ENCODE measurements around the gene ERC2. TPM values are rescaled to one million over a fixed set of nuclear protein-coding genes. Genes with fewer than 3 reads are reported as not detected.

Gene ERC2
- total RNA-seq, 3 donors from 2014 or later (not counting 1 experiment from before 2014, with no cell fraction given), result not detected

DNA sequence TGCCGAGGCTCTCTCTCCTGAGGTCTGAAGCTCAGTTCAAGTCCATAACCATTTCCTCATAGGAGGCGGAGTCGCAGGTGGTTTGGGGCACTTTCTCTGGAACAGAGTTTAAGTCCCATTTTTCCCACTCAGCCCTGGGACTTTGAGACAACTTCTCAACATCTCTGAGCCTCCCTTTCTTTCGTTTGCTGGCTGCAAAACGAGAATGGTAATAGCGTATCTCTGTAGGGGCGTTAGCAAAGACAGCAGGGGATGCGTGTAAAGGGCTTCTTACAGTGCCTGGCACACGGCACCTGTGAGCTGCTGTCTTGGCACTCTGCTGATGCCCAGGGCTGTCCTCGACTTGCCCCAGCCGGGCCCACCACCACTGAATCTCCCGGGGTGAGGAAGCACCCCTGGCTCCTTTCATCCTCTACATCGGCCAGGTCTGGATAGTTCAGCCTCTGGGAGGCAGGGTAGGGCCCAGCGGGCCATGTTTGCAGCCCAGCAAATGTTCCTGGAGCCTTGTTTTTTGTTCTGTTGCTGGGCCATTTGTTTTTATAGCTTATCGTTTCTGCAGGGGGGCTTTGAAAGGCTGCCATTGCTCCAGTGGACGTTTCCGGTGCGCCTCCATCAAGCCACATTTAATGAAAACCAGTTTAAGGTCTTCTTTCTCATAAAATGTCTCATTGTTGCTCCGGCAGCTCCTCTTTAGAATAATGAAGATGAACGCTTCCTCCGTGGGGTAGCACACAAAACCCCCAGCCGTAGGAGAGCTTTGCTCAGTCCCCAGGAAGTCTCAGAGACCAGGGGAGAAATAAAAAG, 921.2 kb downstream of the ERC2 start:
- WGBS (ENCODE audit: insufficient coverage), result 82% methylated on average over 22 of the region's 22 CpGs
- Mint-ChIP-seq H3K27me3 (ENCODE audit: low read depth in 2 of 2) (no peaks in the 10 kb centered on the region), H3K27ac (no peak overlapping the region), H3K36me3 (no peaks in the 10 kb centered on the region), H3K4me1 (no peaks in the 10 kb centered on the region), H3K9me3 (peaks cover 0 to 2% of the 10 kb centered on the region in 2 donors), H3K4me3 (no peak overlapping the region)
- no peak for TF ChIP-seq CTCF (IDR thresholded peaks at IDR 0.05)
- H3K36me3 ChIP-seq (ENCODE audit: control insufficient read depth, insufficient read depth, low read length), result no peaks in the 10 kb centered on the region
- no peaks in the 10 kb centered on the region for H3K27me3 ChIP-seq (ENCODE audit: control insufficient read depth, insufficient read depth, low read length)
- H3K4me3 ChIP-seq (ENCODE audit: low read length), result no peak overlapping the region
- intact Hi-C loops (cut with micrococcal nuclease), result no loop called here
- DNase-seq (no peak), ATAC-seq (no peak)
- H3K9me3 ChIP-seq (ENCODE audit: control insufficient read depth, insufficient read depth, low read length), result no peaks in the 10 kb centered on the region
- no peaks in the 10 kb centered on the region for H3K4me1 ChIP-seq (ENCODE audit: control insufficient read depth, insufficient read depth, low read length)
- H3K27ac ChIP-seq (ENCODE audit: low read length), result no peak overlapping the region

GRCh38 chr3:55545995-55546394, 922.3 kb downstream of the ERC2 start:
- Histone ChIP-seq H3K27me3 (ENCODE audit: control insufficient read depth, insufficient read depth, low read length) (no peaks in the 10 kb centered on the region), H3K4me3 (ENCODE audit: low read length) (no peak overlapping the region), H3K4me1 (ENCODE audit: control insufficient read depth, insufficient read depth, low read length) (no peaks in the 10 kb centered on the region), H3K9me3 (ENCODE audit: control insufficient read depth, insufficient read depth, low read length) (no peaks in the 10 kb centered on the region), H3K27ac (ENCODE audit: low read length) (no peak overlapping the region), H3K36me3 (ENCODE audit: control insufficient read depth, insufficient read depth, low read length) (no peaks in the 10 kb centered on the region)
- no peak overlapping the region for H3K27ac Mint-ChIP-seq
- WGBS (ENCODE audit: insufficient coverage), result 88% methylated on average over 6 of the region's 6 CpGs
- H3K9me3 Mint-ChIP-seq, result peaks cover 0 to 2% of the 10 kb centered on the region in 2 donors
- no peaks in the 10 kb centered on the region for H3K4me1 Mint-ChIP-seq
- ATAC-seq, result no peak
- H3K4me3 Mint-ChIP-seq, result no peak overlapping the region
- no peaks in the 10 kb centered on the region for H3K27me3 Mint-ChIP-seq (ENCODE audit: low read depth in 2 of 2)
- intact Hi-C loops (cut with micrococcal nuclease), result no loop called here
- no peaks in the 10 kb centered on the region for H3K36me3 Mint-ChIP-seq
- no peak for TF ChIP-seq CTCF (IDR thresholded peaks at IDR 0.05)
- no peak for DNase-seq

- no peaks in the 10 kb centered on the region for H3K36me3 Mint-ChIP-seq
- no peaks in the 10 kb centered on the region for H3K27me3 Mint-ChIP-seq (ENCODE audit: low read depth in 2 of 2)
- no peak overlapping the region for H3K27ac Mint-ChIP-seq
- Histone ChIP-seq H3K36me3 (ENCODE audit: control insufficient read depth, insufficient read depth, low read length) (no peaks in the 10 kb centered on the region), H3K27ac (ENCODE audit: low read length) (no peak overlapping the region), H3K27me3 (ENCODE audit: control insufficient read depth, insufficient read depth, low read length) (no peaks in the 10 kb centered on the region), H3K9me3 (ENCODE audit: control insufficient read depth, insufficient read depth, low read length) (no peaks in the 10 kb centered on the region), H3K4me3 (ENCODE audit: low read length) (no peak overlapping the region), H3K4me1 (ENCODE audit: control insufficient read depth, insufficient read depth, low read length) (no peaks in the 10 kb centered on the region)
- WGBS (ENCODE audit: insufficient coverage), result 72% methylated on average over 3 of the region's 3 CpGs
- ATAC-seq, result no peak
- TF ChIP-seq CTCF (IDR thresholded peaks at IDR 0.05), result no peak
- H3K4me3 Mint-ChIP-seq, result no peak overlapping the region
- no peak for DNase-seq
- intact Hi-C loops (cut with micrococcal nuclease), result no loop called here
- H3K9me3 Mint-ChIP-seq, result peaks cover 0 to 2% of the 10 kb centered on the region in 2 donors
- H3K4me1 Mint-ChIP-seq, result no peaks in the 10 kb centered on the region
Measured at GRCh38 chr3:55544219-55544618, 924.0 kb downstream of the ERC2 start.

- Histone ChIP-seq H3K27me3 (ENCODE audit: control insufficient read depth, insufficient read depth, low read length) (no peaks in the 10 kb centered on the region), H3K4me3 (ENCODE audit: low read length) (no peak overlapping the region), H3K36me3 (ENCODE audit: control insufficient read depth, insufficient read depth, low read length) (no peaks in the 10 kb centered on the region), H3K4me1 (ENCODE audit: control insufficient read depth, insufficient read depth, low read length) (no peaks in the 10 kb centered on the region), H3K9me3 (ENCODE audit: control insufficient read depth, insufficient read depth, low read length) (no peaks in the 10 kb centered on the region), H3K27ac (ENCODE audit: low read length) (no peak overlapping the region)
- no peaks in the 10 kb centered on the region for H3K4me1 Mint-ChIP-seq
- H3K36me3 Mint-ChIP-seq, result no peaks in the 10 kb centered on the region
- intact Hi-C loops (cut with micrococcal nuclease), result no loop called here
- H3K4me3 Mint-ChIP-seq, result no peak overlapping the region
- ATAC-seq (no peak), DNase-seq (no peak)
- H3K27ac Mint-ChIP-seq, result no peak overlapping the region
- peaks cover 0 to 2% of the 10 kb centered on the region in 2 donors for H3K9me3 Mint-ChIP-seq
- H3K27me3 Mint-ChIP-seq (ENCODE audit: low read depth in 2 of 2), result no peaks in the 10 kb centered on the region
- WGBS (ENCODE audit: insufficient coverage), result 86% methylated on average over 12 of the region's 12 CpGs
- TF ChIP-seq CTCF (IDR thresholded peaks at IDR 0.05), result no peak
Measured at GRCh38 chr3:55543181-55543614, 925.1 kb downstream of the ERC2 start.

All from natural killer cell (primary cell).